Nephron progenitor cell (in vitro differentiated cells): Measurements from ENCODE around the gene DNAH7.

ENCODE experiments used
- DNase-seq: peaks from one replicate; pipeline ENCODE4 v3.0.0; 2021
- H3K27ac Mint-ChIP-seq: 2 replicates; pipeline ENCODE4 v1.8.0; 2021; ENCODE audit warnings: mild to moderate bottlenecking, moderate library complexity, mixed read lengths
- H3K27me3 Mint-ChIP-seq: 2 replicates; pipeline ENCODE4 v1.8.0; 2021; ENCODE audit warnings: mild to moderate bottlenecking, low read depth, mixed read lengths; ENCODE audit not compliant: poor library complexity
- H3K36me3 Mint-ChIP-seq: 2 replicates; pipeline ENCODE4 v1.8.0; 2021; ENCODE audit warnings: low read depth, mixed read lengths
- H3K4me1 Mint-ChIP-seq: 2 replicates; pipeline ENCODE4 v1.8.0; 2021; ENCODE audit warnings: mixed read lengths
- H3K4me3 Mint-ChIP-seq: 2 replicates; pipeline ENCODE4 v1.8.0; 2021; ENCODE audit warnings: mild to moderate bottlenecking, moderate library complexity, mixed read lengths
- H3K9me3 Mint-ChIP-seq: 2 replicates; pipeline ENCODE4 v1.8.0; 2021; ENCODE audit warnings: mild to moderate bottlenecking, moderate library complexity, mixed read lengths
- CTCF ChIP-seq: fragments of 200-600 bp; sonication (generic); IDR thresholded peaks from 2 replicates; pipeline ENCODE4 v1.5.0; 2021; ENCODE audit warnings: antibody characterized with exemption

The DNAH7 gene

GRCh38 chr2:195945056-195945455, 123.6 kb downstream of the DNAH7 start:
- Mint-ChIP-seq H3K9me3 (peaks cover 43% of the 10 kb centered on the region), H3K36me3 (no peaks in the 10 kb centered on the region), H3K27ac (no peak overlapping the region), H3K27me3 (no peaks in the 10 kb centered on the region), H3K4me3 (no peak overlapping the region), H3K4me1 (no peaks in the 10 kb centered on the region)
- no peak for TF ChIP-seq CTCF
- no peak for DNase-seq

- TF ChIP-seq CTCF: no peak
- H3K27me3 Mint-ChIP-seq: no peaks in the 10 kb centered on the region
- H3K27ac Mint-ChIP-seq: no peak overlapping the region
- no peak overlapping the region for H3K4me3 Mint-ChIP-seq
- no peaks in the 10 kb centered on the region for H3K36me3 Mint-ChIP-seq
- no peaks in the 10 kb centered on the region for H3K4me1 Mint-ChIP-seq
- DNase-seq: no peak
- H3K9me3 Mint-ChIP-seq: peaks cover 27% of the 10 kb centered on the region
Measured at GRCh38 chr2:195937176-195937575, 131.5 kb downstream of the DNAH7 start.

DNA sequence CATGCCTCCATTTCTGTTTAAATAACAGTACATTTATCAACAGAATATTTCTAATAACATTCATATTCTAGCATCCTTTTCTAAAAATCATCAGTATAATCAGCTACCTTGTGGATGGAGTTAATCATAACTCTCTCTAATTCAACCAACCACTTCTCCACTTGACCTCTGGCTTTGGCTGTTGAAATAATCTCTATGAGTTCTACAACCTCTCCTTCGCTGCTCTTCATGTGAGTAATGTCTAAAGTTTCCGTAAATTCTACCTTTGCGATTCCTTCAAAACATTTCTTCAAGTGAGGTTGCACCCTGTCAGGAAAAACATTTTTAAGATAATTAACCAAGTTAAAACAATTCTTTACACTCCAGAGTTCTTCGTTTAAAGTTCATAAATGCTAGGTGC, 134.2 kb downstream of the DNAH7 start:
- Mint-ChIP-seq H3K4me3 (no peak overlapping the region), H3K4me1 (no peaks in the 10 kb centered on the region), H3K27me3 (no peaks in the 10 kb centered on the region), H3K36me3 (no peaks in the 10 kb centered on the region), H3K27ac (no peak overlapping the region), H3K9me3 (peaks cover 13% of the 10 kb centered on the region)
- TF ChIP-seq CTCF: no peak
- no peak for DNase-seq

DNA sequence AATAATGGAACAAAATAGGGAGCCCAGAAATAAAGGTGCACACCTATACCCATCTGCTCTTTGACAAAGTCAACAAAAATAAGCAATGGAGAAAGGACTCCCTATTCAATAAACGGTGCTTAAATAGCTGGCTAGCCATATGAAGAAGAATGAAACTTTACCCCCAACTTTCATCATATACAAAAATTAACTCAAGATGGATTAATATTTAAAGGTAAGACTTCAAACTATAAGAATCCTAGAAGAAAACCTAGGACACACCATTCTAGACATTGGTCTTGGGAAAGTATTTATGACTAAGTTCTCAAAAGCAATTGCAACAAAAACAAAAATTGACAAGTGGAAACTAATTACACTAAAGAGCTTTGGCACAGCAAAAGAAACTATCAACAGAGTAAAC, 139.1 kb downstream of the DNAH7 start:
- no peak overlapping the region for H3K4me3 Mint-ChIP-seq
- no peaks in the 10 kb centered on the region for H3K27me3 Mint-ChIP-seq
- DNase-seq: no peak
- H3K4me1 Mint-ChIP-seq: no peaks in the 10 kb centered on the region
- H3K27ac Mint-ChIP-seq: no peak overlapping the region
- peaks cover 12% of the 10 kb centered on the region for H3K9me3 Mint-ChIP-seq
- TF ChIP-seq CTCF: no peak
- no peaks in the 10 kb centered on the region for H3K36me3 Mint-ChIP-seq

DNA sequence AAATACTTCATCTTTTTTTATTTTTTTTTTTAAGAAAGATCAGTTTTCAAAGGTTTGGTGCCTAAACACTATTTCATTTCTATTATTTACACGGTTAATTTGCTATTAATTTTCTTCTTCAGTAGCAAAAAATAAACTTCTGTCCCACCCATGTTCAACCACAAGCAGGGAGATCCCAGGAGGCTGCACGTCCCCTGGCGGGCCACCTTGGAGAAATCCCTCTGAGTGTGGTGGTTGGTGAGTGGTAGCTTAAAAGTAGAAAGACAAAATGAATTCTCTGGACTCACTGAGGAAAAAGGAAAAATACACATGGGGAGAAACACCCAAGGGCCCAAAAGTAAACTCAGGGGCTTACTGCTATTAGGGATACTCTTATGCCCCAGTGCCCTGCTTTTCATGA, 143.5 kb downstream of the DNAH7 start:
- no peaks in the 10 kb centered on the region for H3K27me3 Mint-ChIP-seq

More for the DNA sequence above, 143.5 kb downstream of the DNAH7 start:
- no peak for DNase-seq
- no peak for TF ChIP-seq CTCF
- H3K4me3 Mint-ChIP-seq: no peak overlapping the region
- H3K4me1 Mint-ChIP-seq: no peaks in the 10 kb centered on the region
- no peak overlapping the region for H3K27ac Mint-ChIP-seq
- H3K36me3 Mint-ChIP-seq: no peaks in the 10 kb centered on the region
- peaks cover 6% of the 10 kb centered on the region for H3K9me3 Mint-ChIP-seq
